Psoas muscle (tissue), 8 donors: ENCODE measurements around the gene CIROP. TPM values are rescaled to one million over a fixed set of nuclear protein-coding genes. Genes with fewer than 3 reads are reported as not detected.

Experiments used
- ATAC-seq, 4 donors: fragments of 200-7000 bp; cut with Tn5 transposase; one replicate each; pipeline ENCODE4 v1.9.1; 2020; ENCODE audit warnings: moderate library complexity in 3 of 4, mild to moderate bottlenecking in 2 of 4
- DNase-seq, 2 donors: peaks; one replicate each; pipeline ENCODE4 v3.0.0-alpha.2; 2020
- H3K27ac ChIP-seq: fragments of 200-600 bp; one replicate; pipeline ENCODE4 v1.8.0; 2022
- H3K27me3 ChIP-seq, 3 donors: fragments of 200-600 bp in 1 of 3; one replicate each; pipeline versions ENCODE4 v1.6.1 to v1.8.0; 2013 to 2022; ENCODE audit warnings: low read length in 2 of 3, mild to moderate bottlenecking in 2 of 3, moderate library complexity in 1 of 3; ENCODE audit not compliant: insufficient read depth in 3 of 3
- H3K36me3 ChIP-seq, 2 donors: fragments of 200-600 bp in 1 of 2; one replicate each; pipeline versions ENCODE4 v1.6.1 to v1.8.0; 2013 to 2022; ENCODE audit warnings: low read depth in 1 of 2, mild to moderate bottlenecking in 1 of 2, moderate library complexity in 1 of 2; ENCODE audit not compliant: insufficient read depth in 1 of 2
- H3K4me1 ChIP-seq: fragments of 200-600 bp; one replicate; pipeline ENCODE4 v1.8.0; 2022
- H3K4me3 ChIP-seq: fragments of 200-600 bp; one replicate; pipeline ENCODE4 v1.8.0; 2022; ENCODE audit warnings: mild to moderate bottlenecking
- H3K9me3 ChIP-seq: fragments of 200-600 bp; one replicate; pipeline ENCODE4 v1.8.0; 2022
- WGBS, 3 donors: extraction: QIAGEN DNeasy Blood & Tissue Kit; methylation state at CpG; one replicate each; pipeline versions ENCODE4 v1.1.6 to v1.1.7; 2013; 5-methylcytosine and 5-hydroxymethylcytosine counted together
- intact Hi-C, 2 donors: fragments of 100-400 bp; cut with DNase I; formaldehyde crosslinking; loops; one replicate each; pipeline versions ENCODE4 v1.11.0 to v1.14.2; 2022
- polyA plus RNA-seq, 3 donors: library from polyadenylated mRNA; stranded (reverse); fragments of 200-250 nt; gene quantifications; one replicate each; pipeline ENCODE4 v1.2.3, GENCODE V29; 2013
- total RNA-seq, 4 donors: library from RNA; stranded (reverse); fragmentation: NEBNext Ultra II Directional in 2 of 4; extraction: Animal tissue kit (Norgen Biotek cat#: 25700) in 2 of 4; gene quantifications; one replicate each; pipeline versions ENCODE4 v1.2.1 to v1.2.4, GENCODE V29; 2021 to 2023
- TF ChIP-seq, protein P1 (sequence below): fragments of 200-600 bp; IDR thresholded peaks from one replicate; pipeline ENCODE4 v1.8.0; 2022; ENCODE audit warnings: antibody characterized with exemption
- donor health status: healthy with polysubstance abuse.
- donor health status: DM: no; HTN: no; CAD: no; lungs with moderate emphysema.
- donor health status: Bipolar disorder and iron deficiency.
- donor health status: healthy.
- donor health status: DM: yes; HTN: yes; CAD: no.
- donor health status: DM: no; HTN: no; CAD: no.
- donor health status: DM: no; HTN: no; CAD: no.
- donor health status: DM: yes; HTN: yes; CAD: no.

CIROP gene
- total and polyA plus RNA-seq, 7 donors, result 0.03 TPM; not detected in 6

DNA sequence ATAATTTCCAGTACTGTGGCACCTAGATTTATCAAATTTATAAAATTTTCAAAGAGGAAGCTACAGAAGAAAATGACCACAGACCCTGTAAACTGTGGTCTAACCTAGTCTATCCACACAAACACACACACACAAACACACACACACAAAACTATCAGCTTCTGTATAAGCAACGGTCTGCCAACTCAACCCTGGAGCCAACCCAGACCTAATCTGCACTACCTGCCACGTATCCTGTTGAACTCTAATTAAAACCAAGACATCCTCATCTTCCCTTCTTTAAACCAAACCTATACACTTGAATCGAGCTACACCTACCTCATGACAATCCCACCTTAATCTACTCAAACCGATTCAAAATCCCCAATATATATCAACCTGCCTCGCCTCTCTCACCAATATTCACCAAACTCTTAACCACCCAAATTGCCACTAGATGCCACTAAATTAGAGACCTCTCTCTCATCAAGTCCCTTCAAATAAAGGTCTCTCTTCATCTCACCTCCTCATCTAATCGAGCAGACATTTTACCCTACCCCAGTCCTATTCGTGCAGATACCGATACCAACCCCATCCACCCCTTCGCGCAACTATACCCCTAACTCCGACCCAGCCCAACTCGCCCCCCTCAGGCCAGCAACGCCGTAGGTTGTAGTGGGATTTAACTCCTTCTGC is 10.7 kb downstream of the CIROP start:
- ATAC-seq (no peak), DNase-seq (no peak)
- Histone ChIP-seq H3K9me3 (no peaks in the 10 kb centered on the region), H3K4me3 (peak overlapping the region; percentile 97), H3K27ac (peak overlapping the region; percentile 99), H3K36me3 (peaks cover 18 to 67% of the 10 kb centered on the region in 2 donors), H3K4me1 (peaks cover 30% of the 10 kb centered on the region), H3K27me3 (no peaks in the 10 kb centered on the region)
- intact Hi-C loops, result no loop called here
- WGBS, 3 donors, result 1 to 2% (median 1%) methylated on average over 14 of the region's 14 CpGs
- TF ChIP-seq, protein P1, sequence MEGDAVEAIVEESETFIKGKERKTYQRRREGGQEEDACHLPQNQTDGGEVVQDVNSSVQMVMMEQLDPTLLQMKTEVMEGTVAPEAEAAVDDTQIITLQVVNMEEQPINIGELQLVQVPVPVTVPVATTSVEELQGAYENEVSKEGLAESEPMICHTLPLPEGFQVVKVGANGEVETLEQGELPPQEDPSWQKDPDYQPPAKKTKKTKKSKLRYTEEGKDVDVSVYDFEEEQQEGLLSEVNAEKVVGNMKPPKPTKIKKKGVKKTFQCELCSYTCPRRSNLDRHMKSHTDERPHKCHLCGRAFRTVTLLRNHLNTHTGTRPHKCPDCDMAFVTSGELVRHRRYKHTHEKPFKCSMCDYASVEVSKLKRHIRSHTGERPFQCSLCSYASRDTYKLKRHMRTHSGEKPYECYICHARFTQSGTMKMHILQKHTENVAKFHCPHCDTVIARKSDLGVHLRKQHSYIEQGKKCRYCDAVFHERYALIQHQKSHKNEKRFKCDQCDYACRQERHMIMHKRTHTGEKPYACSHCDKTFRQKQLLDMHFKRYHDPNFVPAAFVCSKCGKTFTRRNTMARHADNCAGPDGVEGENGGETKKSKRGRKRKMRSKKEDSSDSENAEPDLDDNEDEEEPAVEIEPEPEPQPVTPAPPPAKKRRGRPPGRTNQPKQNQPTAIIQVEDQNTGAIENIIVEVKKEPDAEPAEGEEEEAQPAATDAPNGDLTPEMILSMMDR, result no peak

DNA sequence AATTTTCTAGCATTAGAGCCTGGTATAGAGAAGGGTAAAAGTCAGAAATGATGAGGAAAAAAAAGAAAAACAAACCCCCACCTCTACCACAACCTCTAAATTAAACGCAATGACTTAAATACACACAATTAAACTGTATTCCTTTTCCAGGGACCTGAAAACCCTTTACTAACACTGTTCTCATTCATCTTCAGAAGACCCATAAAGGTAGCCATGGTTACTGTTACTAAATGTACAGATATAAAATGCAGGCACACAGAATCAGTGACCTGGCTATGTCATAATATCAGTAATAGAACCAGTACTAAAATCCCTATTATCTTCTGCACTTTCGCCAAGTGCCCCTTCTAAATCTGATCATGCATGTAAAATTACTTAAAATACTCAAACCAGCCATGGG is 11.3 kb downstream of the CIROP start:
- Histone ChIP-seq H3K9me3 (no peaks in the 10 kb centered on the region), H3K27me3 (no peaks in the 10 kb centered on the region), H3K4me1 (peaks cover 30% of the 10 kb centered on the region), H3K36me3 (peaks cover 18 to 67% of the 10 kb centered on the region in 2 donors), H3K4me3 (peak overlapping the region; percentile 97), H3K27ac (peak overlapping the region; percentile 47)
- DNase-seq, result no peak
- TF ChIP-seq, protein P1, result no peak
- 72 to 81% (median 75%) methylated on average over 2 of the region's 2 CpGs for WGBS, 3 donors
- intact Hi-C loops, result no loop called here
- no peak for ATAC-seq

DNA sequence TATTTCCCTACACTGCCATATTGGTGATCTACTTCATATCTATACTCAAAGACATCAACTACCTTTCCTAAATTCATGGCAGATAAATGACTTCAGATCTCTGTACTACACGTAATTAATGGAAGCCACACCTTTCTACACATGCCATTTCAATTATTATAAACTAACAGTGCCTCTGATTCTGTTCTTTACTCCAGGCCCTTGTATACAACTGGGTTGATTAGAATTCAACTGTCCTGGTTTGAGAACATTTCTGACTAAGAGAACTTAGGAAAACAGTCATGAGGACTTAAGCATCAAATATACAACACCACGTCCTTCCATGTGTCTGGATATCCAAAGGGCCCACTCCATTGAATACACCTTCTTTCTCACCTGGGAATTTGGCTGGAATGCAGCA is 11.7 kb downstream of the CIROP start:
- Histone ChIP-seq H3K27me3 (no peaks in the 10 kb centered on the region), H3K4me1 (peaks cover 30% of the 10 kb centered on the region), H3K9me3 (no peaks in the 10 kb centered on the region), H3K36me3 (peaks cover 18 to 67% of the 10 kb centered on the region in 2 donors), H3K27ac (peak overlapping the region; percentile 47), H3K4me3 (peak overlapping the region; percentile 97)
- DNase-seq (no peak), ATAC-seq (no peak)
- intact Hi-C loops, result no loop called here
- WGBS, 3 donors, result 56 to 70% (median 59%) methylated on average over 2 of the region's 2 CpGs
- TF ChIP-seq, protein P1, result no peak

DNA sequence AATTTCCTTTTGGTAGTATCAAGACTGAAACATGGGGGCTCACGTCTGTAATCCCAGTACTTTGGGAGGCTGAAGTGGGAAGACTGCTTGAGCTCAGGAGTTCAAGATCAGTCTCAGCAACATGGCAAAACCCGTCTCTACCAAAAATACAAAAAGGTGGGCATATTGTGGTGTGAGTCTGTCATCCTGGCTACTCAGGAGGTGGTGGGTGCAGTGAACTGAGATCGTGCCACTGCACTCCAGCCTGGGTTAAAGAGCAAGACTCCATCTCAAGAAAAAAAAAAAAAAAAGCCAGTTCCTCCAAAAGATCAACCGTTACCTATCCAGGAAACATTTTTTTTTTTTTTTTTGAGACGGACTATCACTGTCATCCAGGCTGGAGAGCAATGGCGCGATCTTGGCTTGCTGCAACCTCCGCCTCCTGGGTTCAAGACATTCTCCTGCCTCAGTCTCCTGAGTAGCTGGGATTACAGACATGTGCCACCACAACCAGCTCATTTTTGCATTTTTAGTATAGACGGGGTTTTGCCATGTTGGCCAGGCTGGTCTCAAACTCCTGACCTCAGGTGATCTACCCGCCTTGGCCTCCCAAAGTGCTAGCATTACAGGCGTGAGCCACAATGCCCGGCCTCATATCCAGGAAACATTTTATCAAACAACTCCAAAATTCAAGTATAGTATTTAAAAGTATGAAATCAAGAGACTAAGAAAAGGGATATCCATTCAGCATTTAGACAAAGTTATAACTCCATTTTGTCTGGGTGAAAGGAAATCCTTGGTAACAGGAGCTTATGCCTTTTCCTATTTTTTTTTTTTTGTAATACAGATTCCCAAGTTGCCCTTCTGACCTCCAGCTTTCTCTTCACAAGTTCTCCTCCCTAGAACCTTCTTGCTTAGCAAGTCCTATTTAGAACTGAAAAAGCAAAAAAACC is 13.2 kb downstream of the CIROP start:
- Histone ChIP-seq H3K9me3 (no peaks in the 10 kb centered on the region), H3K4me3 (no peak overlapping the region), H3K4me1 (peaks cover 19% of the 10 kb centered on the region), H3K36me3 (peaks cover 18 to 72% of the 10 kb centered on the region in 2 donors), H3K27me3 (no peaks in the 10 kb centered on the region), H3K27ac (no peak overlapping the region)
- intact Hi-C loops, result no loop called here
- TF ChIP-seq, protein P1, result no peak
- ATAC-seq, result no peak
- no peak for DNase-seq
- WGBS, 3 donors, result 81 to 85% (median 82%) methylated on average over 12 of the region's 12 CpGs
